ENCODE results near the gene HSPA13.
"Not testable (repeated sequence)": the region's sequence is repeated elsewhere in the genome, so short reads cannot be mapped to it uniquely, and the experiment has no call there.

HSPA13 gene, protein sequence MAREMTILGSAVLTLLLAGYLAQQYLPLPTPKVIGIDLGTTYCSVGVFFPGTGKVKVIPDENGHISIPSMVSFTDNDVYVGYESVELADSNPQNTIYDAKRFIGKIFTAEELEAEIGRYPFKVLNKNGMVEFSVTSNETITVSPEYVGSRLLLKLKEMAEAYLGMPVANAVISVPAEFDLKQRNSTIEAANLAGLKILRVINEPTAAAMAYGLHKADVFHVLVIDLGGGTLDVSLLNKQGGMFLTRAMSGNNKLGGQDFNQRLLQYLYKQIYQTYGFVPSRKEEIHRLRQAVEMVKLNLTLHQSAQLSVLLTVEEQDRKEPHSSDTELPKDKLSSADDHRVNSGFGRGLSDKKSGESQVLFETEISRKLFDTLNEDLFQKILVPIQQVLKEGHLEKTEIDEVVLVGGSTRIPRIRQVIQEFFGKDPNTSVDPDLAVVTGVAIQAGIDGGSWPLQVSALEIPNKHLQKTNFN

DNA sequence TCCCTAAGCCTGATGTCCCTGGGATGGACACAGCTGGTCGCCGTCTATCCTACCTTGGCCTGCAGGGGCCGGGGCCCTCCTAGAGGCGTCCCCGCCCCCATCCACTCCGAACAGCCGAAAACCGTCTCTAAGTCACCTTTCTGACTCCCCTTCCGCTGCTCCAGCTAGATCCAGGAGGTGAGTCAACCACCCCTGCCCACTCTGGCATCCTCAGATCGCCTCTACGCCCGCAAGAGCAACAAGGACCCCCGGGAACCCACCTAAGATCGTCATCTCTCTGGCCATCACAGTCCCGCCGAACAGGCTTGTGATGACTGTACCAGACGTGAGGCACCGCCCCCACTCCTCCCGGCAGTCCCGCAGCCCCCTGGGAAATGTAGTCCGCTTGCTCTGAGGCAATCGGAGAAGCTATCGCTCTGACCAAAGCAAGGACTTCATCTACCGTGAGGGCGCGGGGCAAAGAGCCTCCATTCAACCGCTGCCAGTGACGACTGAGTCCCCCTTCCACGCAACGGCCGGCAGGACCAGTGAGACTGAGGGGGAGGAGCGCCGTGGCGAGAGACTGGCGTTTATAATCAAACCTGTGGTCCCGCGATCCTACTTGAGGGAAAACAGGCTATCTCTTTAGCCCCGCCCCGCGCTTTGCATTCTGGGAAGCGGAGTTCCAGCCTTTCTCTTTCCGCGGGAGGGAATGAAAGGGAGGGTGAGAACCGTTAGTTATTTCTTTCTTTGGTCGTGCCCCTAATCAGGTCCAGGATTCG, at the start of gene HSPA13:
Gene HSPA13 (minus strand): TSS at position 312 of the 761 bp plus-strand sequence. CDS start 27 bp downstream, at position 285.
- peak; percentile 96 for FAIRE-seq

DNA sequence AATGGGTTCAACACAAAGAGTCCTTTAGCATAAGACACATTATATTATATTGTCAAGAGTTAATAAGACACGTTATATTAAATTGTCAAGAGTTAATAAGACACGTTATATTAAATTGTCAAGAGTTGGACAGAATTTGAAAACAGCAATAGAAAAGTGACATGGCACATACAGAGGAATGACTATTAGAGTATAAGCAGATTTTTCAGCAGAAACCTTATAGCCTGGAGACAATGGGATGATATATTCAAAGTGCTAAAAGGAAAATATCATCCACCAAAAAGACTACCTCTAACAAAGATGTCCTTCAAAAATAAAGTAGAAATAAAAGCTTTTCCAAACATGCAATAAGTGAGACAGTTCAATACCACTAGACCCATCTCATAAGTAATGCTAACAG, 36.0 kb upstream of the HSPA13 start:
- FAIRE-seq: no peak

DNA sequence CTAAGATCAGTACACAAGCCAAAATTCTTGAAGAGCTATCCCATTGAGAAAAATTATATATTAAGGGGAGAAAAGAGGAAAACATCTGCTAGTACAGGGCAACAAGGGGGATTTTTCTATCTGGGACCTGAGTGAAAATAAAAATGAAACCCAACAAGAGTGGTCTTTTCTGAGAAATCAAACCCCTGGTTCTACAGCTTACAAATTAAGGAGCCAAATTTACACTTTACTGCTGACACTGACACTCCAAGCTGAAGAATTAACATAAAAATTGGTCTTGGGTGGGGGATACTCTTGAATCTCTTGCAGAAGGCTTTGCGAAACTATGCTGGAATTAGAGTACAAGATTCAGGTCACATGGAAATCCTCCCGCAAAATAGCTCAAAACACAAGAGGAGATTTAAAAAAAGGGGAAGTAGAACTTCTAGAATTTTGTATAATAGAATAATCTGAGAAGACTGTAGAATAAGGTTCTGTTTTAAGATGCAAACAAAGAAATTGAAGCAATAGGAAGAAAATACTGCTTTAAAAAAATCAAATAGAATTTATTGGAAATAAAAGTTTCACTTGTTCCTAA, 32.1 kb upstream of the HSPA13 start:
- no peak for FAIRE-seq

DNA sequence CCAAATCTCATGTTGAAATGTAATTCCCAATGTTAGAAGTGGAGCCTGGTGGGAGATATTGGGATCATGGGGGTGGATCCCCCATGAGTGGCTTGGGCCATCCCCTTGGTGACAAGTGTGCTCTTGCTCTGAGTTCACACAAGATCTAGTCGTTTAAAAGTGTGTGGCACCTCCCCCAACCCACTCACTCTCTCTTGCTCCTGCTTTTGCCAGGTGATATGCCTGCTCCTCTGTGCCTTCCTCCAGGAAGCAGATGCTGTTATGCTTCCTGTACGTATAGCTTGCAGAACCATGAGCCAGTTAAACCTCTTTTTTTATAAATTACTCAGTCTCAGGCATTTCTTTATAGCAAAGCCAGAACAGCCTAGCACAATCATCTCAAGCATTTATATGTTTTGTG, 23.0 kb upstream of the HSPA13 start:
- FAIRE-seq: no peak

DNA sequence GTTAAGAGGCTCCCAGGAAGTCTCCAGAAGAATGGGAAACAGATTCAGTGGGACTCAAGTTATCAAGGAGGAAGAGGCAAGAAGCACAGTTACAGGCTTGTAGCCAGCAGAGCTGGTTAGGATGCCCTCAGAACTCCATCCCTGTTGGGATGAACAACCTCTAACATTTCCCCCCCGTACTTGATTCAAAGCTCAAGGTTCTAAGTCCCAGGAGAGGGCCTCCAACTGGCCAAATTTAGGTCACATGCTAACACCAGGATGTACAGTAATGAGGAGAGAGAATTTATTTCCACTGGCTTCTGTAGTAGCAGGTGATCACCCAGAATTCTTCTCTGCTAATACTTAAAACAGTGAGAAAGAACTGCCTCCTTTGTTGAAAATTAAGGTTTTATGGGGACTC, 22.3 kb upstream of the HSPA13 start:
- no peak for FAIRE-seq

DNA sequence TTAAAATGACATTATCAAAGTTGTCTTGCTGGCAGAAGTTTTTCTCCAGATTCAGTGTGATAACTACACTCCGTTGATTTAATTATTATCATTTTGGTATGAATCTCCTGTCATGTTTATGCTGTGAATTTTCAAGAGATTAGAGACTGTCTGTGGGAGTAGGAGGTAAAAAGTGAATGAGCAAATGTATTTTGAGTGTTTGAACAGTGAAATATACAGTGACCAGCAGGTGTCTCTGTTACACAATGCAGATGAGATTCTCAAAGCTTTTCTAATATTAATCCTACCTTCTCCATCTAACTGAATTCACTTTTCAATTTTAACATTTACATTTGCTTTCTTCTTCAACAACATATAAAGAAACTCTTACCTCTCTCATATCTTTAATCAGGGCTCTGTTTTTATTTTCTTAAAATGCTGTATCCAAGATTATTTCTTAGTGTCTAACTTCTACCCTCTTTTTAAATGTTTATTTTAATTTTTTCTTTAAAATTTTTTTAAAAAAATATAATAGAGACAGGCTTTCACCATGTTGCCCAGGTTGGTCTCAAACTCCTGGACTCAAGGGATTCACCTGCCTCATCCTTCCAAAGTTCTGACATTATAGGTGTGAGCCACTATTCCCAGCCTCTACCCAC, 20.9 kb upstream of the HSPA13 start:
- FAIRE-seq: peak; percentile 47

DNA sequence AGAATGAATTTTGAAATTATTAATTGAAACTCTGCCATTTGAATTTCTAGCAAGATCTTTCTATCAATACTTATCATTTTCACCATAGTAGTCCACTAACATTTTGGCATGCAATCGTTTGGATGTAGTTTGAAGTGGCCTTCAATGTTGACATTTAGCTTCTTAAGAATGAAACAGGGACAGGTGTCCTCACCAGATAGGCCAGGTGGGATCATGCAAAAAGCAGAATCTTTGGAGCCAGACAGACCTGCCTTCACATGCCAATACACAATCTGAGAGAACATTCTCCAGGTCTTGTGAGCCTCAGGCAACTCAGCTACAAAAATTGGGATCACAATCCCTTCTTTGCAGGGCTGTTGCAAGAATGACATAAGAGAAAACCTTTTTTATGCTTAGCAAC, 18.3 kb upstream of the HSPA13 start:
- FAIRE-seq: no peak

DNA sequence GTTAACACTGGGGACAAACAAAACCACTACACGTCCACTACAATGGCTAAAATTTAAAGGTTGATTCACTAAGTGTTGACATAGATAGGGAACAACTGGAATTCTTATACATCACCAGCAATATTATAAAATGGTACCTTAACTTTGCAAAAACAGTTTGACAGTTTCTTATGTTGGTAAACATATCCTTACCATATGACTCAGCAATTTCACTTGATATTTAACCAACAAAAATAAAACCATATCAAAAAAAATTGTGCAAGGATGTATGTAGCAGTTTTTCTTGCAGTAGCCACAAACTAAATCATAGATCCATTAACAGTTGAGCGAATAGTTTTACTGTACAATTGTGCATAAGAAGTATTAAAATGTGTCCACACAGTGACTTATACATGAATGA, 5.3 kb upstream of the HSPA13 start:
- FAIRE-seq: no peak

DNA sequence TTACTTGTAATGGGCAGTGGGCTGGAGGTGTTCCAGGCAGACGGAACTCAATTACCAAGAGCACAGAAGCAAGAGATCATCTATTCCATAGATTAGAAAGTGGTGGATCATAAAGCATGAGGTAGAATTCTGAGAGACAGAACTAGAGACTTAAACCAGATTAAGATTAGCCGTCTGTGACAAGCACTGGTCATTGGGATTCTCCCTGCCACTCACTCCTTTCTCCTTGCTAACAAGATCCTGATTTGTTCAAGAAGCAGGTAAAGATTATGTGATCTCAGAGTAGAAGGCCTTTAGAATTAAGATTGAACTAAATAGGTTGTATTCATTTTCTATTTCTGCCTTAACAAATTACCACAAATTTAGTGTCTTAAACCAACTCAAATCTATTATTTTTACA, 1.5 kb upstream of the HSPA13 start:
- no peak for FAIRE-seq

DNA sequence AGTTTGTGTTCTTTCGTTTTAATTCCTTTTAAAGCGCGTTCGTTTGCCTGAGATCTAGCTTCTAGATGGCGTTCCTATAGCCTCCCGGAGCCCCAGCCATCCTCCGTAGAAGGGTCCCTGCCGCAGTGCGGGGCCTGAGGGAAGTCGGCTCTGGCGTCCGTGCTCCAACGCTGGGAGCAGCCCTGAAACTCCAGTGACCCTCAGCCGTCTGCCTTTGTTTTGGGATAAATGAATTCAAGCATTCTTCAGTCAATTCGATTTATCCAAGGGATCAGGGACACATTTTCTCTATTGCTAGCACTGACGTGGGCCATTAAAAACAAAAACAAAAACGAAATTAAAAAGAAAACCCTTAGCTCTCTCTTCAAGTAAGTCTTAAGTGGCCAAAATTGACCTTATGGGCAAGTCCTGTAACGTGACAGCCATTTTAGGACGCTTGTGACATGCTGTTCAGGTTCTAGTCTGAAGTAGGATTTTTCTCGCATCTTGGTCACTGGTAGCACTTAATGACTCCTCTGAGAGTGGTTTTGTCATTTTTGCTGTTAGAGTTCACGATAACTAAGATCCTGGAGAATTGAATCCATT, 742 bp upstream of the HSPA13 start:
- no peak for FAIRE-seq

DNA sequence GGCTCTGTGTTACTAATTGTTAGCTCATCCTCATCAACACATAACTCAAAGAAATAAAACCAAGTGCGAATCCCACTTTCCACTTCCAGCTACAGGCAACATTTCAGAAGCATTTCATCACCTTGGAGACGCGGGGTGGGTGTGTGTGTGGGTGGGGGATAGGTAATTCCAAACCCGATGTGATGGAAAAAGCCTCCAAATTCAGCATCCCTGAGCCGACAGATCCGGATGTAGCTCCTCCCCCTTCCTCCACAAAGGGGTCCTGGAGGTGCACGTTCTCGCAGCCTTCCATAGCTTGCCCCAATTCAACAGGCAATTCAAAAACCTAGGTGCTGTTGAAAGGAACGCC, 486 bp downstream of the HSPA13 start:
- FAIRE-seq: no peak

DNA sequence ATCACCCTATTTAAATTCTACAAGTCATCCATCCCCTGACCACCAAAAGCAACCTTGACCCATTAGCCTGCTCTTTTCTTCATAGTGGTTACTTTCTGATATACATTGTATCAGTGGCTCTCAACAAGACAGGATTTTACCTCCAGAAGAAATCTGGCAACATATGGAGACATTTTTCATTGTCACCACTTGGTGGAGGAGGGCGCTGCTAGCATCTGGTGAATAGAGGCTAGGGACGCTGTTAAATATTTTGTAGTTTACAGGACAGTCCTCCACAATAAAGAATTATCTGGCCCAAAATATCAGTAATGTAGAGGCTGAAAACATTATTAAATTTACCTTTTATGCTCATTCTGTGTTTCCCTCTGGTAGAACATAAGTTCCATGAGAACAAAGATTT, 6.1 kb downstream of the HSPA13 start:
- no peak for FAIRE-seq

DNA sequence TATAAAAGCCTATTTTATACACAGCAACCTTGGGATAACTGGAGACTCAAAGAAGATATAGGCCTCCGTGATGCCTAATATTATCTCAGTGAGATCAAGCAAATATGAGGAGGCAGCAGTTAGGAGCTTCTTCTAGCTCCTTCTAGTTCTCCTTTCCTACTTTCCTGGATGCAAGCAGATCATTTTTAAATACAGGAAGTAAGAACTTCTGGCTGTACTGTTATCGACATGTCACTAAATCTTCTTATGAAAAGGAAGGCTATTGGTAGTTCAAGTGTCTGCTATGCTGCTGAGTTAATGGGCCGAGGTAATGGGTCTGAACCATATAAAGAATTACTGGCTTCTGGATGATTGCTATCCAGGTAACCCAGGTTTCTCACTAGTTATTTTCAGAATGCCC, 15.9 kb downstream of the HSPA13 start:
- FAIRE-seq: no peak

DNA sequence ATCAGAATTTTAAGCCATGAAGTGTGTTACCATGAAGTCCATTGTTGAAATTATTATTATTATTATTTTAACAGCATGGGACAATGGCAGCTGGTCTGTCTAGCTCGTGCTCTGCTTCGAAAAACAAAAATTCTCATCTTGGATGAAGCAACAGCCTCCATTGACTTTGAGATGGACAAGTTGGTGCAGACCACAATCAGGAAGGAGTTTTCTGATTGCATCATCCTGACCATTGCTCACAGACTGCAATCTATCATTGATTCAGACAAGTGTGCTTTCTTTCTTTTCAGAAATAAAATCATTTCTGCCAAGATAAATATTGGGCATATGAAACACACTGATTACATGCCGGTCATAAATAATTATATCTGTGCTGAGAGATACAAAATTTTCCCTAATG, 21.0 kb downstream of the HSPA13 start:
- FAIRE-seq: no peak

DNA sequence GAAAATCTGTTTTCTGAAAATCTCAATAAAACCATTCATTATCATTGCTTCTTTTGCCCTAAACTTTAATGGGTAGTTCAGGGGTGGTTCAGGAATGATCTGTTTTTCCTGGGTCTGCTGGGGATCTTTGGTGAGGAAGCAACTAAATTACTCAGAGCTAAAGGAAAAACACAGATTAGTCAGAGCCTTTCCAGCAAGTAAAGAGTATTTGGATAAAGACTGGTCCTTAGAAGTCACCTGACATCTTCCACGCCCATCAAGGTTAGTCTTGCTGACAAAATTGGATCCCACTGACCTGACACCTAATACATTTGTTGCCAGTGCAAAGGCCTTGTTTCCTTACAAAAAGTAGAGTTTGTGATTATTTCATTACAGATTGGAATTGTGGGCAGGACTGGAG, 24.2 kb downstream of the HSPA13 start:
- no peak for FAIRE-seq

DNA sequence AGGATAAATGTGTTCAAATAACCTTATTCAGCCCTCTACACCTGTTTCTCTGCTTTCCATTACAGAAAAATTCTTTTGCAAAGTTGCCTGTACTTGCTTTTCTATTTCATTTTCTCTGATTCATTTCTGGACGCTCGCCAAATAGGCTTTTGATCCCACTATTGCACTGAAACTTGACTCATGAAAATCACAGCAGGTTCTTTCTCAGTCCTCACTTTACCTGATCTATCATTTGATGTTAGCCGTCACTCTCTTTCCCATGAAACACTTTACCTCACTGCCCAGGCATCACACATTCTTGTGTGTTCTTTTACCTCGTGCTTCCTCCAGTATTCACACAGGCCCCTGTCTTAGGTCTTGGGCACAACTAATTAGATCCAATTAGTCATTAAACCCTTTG, 26.2 kb downstream of the HSPA13 start:
- FAIRE-seq: no peak

DNA sequence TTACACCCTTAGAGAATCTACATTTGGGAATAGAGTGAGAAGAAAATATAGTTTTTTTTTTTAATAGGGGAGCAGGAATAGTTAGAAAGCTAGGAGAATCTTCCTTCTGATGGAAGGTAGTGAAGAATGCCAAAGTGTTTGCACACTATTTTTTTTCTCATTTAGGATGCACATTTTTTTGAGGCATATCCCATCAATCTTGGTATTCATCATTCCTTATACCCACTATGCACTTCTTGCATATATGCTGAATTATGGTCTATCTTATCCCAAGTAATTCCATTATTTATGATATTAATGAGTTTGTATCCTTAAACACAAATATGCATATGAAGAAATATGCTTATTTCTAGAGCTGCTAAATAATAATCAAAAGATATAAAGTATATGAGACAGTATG, 28.4 kb downstream of the HSPA13 start:
- no peak for FAIRE-seq

DNA sequence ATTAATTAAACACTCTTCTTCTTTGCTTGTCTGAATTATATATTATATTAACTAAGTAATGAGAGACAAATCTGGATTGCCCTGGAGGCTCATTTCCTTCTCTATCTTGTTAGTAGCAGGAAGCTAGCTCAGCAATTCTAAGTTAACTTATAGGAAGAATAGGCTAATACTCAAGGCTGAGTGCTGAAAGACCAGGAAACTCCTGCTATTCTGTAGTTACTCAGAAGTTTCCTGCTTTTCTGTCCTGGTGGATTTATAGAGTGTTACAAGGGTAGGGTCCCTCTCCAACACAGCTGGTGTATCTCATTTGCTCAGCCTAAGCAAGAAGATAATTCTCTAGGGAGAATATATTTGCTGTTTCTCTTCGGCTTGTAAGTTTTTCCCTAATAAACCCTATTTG, 29.2 kb downstream of the HSPA13 start:
- FAIRE-seq: no peak

DNA sequence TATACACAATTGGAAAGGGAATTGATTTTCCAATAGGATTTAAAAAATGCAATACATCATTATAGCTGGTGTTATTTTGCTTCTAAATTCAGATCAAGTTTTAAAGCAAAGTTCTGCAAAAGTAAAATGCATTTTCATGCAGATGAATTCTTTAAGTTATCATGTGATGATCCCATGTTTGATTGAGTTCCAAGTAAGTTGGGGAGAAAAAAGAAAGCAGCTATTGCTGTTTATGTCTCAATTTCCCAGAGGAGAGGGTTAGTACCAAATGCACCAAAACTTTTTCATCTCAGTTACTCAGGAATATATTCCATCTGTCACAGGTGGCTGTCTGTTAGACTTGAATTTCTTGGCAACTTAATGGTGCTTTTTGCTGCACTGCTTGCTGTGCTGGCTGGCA, 29.7 kb downstream of the HSPA13 start:
- FAIRE-seq: no peak

DNA sequence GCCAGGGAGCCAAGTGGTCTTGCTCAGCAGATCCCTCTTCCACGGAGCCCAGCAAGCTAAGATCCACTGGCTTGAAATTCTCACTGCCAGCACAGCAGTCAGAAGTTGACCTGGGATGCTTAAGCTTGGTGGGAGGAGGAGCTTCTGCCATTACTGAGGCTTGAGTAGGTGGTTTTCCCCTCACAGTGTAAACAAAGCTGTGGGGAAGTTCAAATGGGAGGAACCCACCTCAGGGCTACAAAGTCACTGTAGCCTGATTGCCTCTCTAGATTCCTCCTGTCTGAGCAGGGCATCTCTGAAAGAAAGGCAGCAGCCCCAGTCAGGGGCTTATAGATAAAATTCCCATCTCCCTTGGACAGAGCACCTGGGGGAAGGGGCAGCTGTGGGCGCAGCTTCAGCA, 55.6 kb downstream of the HSPA13 start:
- not testable (repeated sequence) for FAIRE-seq

DNA sequence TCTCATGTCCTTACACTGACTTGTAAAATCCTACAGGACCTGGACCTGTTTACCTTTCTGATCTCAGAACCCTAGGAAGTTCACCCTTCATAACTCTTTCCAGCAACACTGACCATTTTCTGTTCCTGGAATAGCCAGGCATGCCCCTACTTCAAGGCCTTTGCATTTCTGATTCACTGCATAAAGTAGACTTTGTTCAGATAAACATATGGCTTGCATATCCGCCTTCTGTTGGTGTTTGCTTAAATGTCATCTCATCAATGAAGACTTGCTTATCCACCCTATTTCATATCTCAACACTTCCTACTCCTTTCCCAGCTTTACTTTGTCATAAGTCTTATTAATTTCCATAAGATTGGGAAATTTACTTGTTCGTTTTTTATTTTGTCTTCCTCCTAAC, 57.4 kb downstream of the HSPA13 start:
- no peak for FAIRE-seq
